PC-3 (cell line): ENCODE measurements around the gene CCL22. TPM values are rescaled to one million over a fixed set of nuclear protein-coding genes. Genes with fewer than 3 reads are reported as not detected.
"Not testable (repeated sequence)": the region's sequence is repeated elsewhere in the genome, so short reads cannot be mapped to it uniquely, and the experiment has no call there.

Experiments
- ATAC-seq: fragments of 200-7000 bp; cut with Tn5 transposase; 2 replicates; pipeline ENCODE4 v1.9.1; 2020; ENCODE audit warnings: mild to moderate bottlenecking, moderate library complexity
- BruUV-seq: library from RNA; stranded (reverse); fragments of 400-500 nt; replicated peaks from 2 replicates; lab custom pipeline; 2021; lab: Mats Ljungman, UMichigan
- CTCF ChIA-PET: fragments of 300-600 bp; sonication (Branson Sonifier 250); formaldehyde crosslinking; loops from one replicate; lab custom pipeline; 2022; ENCODE audit warnings: antibody characterized with exemption; lab: Charles Lee
- POLR2A ChIA-PET: fragments of 300-600 bp; sonication (Branson Sonifier 250); formaldehyde crosslinking; loops from one replicate; lab custom pipeline; 2022; ENCODE audit warnings: antibody characterized with exemption; ENCODE audit not compliant: unreplicated experiment; lab: Charles Lee
- DNase-seq: peaks from one replicate; pipeline ENCODE4 v3.0.0-alpha.2; 2015
- H2AFZ ChIP-seq: fragments of 300-600 bp; sonication (generic); 2 replicates; pipeline ENCODE4 v1.6.0; 2016; ENCODE audit warnings: antibody characterized with exemption, low read length
- H3F3A ChIP-seq: fragments of 300-600 bp; sonication (generic); one replicate; pipeline ENCODE4 v1.6.0; 2017; ENCODE audit warnings: antibody characterized with exemption, low read length, control low read depth, mild to moderate bottlenecking; ENCODE audit not compliant: unreplicated experiment
- H3K27ac ChIP-seq: fragments of 300-600 bp; sonication (generic); 2 replicates; pipeline ENCODE4 v1.5.1; 2016; ENCODE audit warnings: mild to moderate bottlenecking, low read length
- H3K27me3 ChIP-seq: fragments of 300-600 bp; sonication (generic); 2 replicates; pipeline ENCODE4 v1.6.1; 2016; ENCODE audit warnings: low read length, mixed read lengths
- H3K36me3 ChIP-seq: fragments of 300-600 bp; sonication (generic); 2 replicates; pipeline ENCODE4 v1.6.1; 2016; ENCODE audit warnings: low read depth, mixed run types, low read length, mixed read lengths
- H3K4me1 ChIP-seq: fragments of 300-600 bp; sonication (generic); 2 replicates; pipeline ENCODE4 v1.5.1; 2016; ENCODE audit warnings: low read length; ENCODE audit not compliant: insufficient read depth
- H3K4me2 ChIP-seq: fragments of 300-600 bp; sonication (generic); 2 replicates; pipeline ENCODE4 v1.6.0; 2016; ENCODE audit warnings: low read length
- H3K4me3 ChIP-seq: fragments of 300-600 bp; sonication (generic); 2 replicates; pipeline ENCODE4 v1.5.1; 2016; ENCODE audit warnings: mild to moderate bottlenecking, low read length, mixed read lengths
- H3K79me2 ChIP-seq: fragments of 300-600 bp; sonication (generic); 2 replicates; pipeline ENCODE4 v1.6.1; 2017; ENCODE audit warnings: low read length, mixed read lengths
- H3K9ac ChIP-seq: fragments of 300-600 bp; sonication (generic); 2 replicates; pipeline ENCODE4 v1.6.0; 2016; ENCODE audit warnings: mild to moderate bottlenecking, low read length
- H3K9me2 ChIP-seq: fragments of 300-600 bp; sonication (generic); replicated peaks from 2 replicates; pipeline ENCODE4 v1.6.1; 2016; ENCODE audit warnings: mixed run types, low read length, mixed read lengths
- H3K9me3 ChIP-seq: fragments of 300-600 bp; sonication (generic); 2 replicates; pipeline ENCODE4 v1.6.1; 2016; ENCODE audit warnings: low read length, mixed read lengths
- H4K20me1 ChIP-seq: fragments of 300-600 bp; sonication (generic); 2 replicates; pipeline ENCODE4 v1.6.1; 2016; ENCODE audit warnings: low read length, mixed read lengths
- CTCF ChIP-seq: fragments of 300-600 bp; sonication (generic); conservative IDR thresholded peaks from 2 replicates; pipeline ENCODE4 v1.5.1; 2017; ENCODE audit warnings: antibody characterized with exemption, low read depth, mild to moderate bottlenecking, low read length
- EZH2 ChIP-seq: fragments of 300-600 bp; sonication (generic); IDR thresholded peaks from one replicate; pipeline ENCODE4 v1.6.1; 2017; ENCODE audit warnings: antibody characterized with exemption, mild to moderate bottlenecking, low read length; ENCODE audit not compliant: unreplicated experiment
- EZH2phosphoT487 ChIP-seq: fragments of 300-600 bp; sonication (generic); IDR thresholded peaks from 2 replicates; pipeline ENCODE4 v1.6.1; 2018; ENCODE audit warnings: mild to moderate bottlenecking, antibody characterized with exemption, low read length, borderline replicate concordance
- intact Hi-C: fragments of 100-400 bp; cut with micrococcal nuclease; formaldehyde crosslinking; loops from 2 replicates; pipeline ENCODE4 v1.9.0; 2023
- total RNA-seq: library from RNA; depleted of rRNA; stranded (reverse); fragments of >200 nt; gene quantifications from 2 replicates; pipeline ENCODE4 v1.2.3, GENCODE V29; 2014

The CCL22 gene
- total RNA-seq, 1 experiment from 2014 or later: not detected

DNA sequence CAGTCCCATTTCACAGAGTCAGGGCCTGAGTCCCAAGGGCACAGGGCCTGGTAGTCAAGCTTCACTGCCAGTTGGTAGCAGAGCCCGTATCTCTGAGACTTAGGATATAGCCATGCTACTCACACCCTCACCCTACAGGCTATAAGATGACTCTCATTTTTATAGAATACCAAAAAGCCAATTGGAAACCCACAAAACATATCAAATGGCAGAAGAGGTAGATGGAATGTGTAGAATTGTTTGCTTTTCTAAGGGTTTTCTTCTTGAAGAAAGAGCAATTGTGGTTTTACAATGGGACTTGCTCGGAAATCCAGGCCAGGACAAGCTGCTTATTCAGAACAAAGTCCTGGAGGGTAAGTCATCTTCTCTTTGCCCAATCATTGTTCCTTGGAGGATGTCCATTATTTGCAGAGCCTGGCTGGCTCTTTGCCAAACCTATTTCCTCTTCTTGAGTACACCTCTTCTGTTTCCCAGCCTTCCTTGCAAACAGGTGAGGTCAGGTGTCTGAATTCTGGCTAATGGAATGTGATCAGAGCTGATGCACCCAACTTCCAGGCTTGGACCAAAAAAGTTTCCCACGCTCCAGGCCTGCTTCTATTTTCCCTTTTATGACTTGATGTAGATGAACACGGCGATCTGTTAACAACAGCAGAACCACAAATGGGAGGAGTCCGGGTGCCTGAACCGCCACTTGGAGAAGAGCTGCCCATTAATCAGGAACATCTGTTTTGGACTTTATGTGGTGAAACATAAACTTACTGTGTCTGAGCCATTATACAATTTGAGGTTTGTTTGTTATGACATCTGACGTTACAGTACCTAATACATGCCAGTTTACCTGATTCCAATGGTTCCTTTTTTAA lies 16.9 kb upstream of the CCL22 start:
- Histone ChIP-seq H3F3A (no peaks in the 10 kb centered on the region), H3K4me1 (peaks cover 33% of the 10 kb centered on the region), H3K4me3 (no peak overlapping the region), H3K79me2 (no peaks in the 10 kb centered on the region), H4K20me1 (no peaks in the 10 kb centered on the region), H3K9me3 (no peaks in the 10 kb centered on the region), H3K9ac (peak overlapping the region; percentile 55), H3K36me3 (no peaks in the 10 kb centered on the region), H3K9me2 (no peaks in the 10 kb centered on the region), H3K27ac (peak overlapping the region; percentile 94), H3K4me2 (peak overlapping the region; percentile 61), H3K27me3 (no peaks in the 10 kb centered on the region), H2AFZ (no peak overlapping the region)
- CTCF ChIA-PET: interaction anchor here (0.8 kb wide), 1 partner anchor 77 kb away, joined by 3 read pairs; no protein-coding TSS in a partner anchor
- peak; percentile 90 for ATAC-seq
- POLR2A ChIA-PET: interaction anchor here (0.6 kb wide), 1 partner anchor 9 kb away, joined by 3 read pairs; no protein-coding TSS in a partner anchor
- TF ChIP-seq CTCF: no peak; the same call in 1 of the 2 replicates
- peak; percentile 99 for DNase-seq
- no TSS peak for BruUV-seq
- intact Hi-C loops: loop anchor here (1.0 kb wide), 2 partner anchors 37 to 96 kb away; partner anchors contain the start of gene ARL2BP

GRCh38 chr16:57342606-57343005 lies 16.0 kb upstream of the CCL22 start:
- H2AFZ ChIP-seq, CTCF ChIA-PET, DNase-seq, H3K36me3 ChIP-seq, H3K9me2 ChIP-seq, POLR2A ChIA-PET, H3K79me2 ChIP-seq, intact Hi-C loops, ATAC-seq, H3K4me3 ChIP-seq, H3K9me3 ChIP-seq, H3K27me3 ChIP-seq, H4K20me1 ChIP-seq, BruUV-seq, H3F3A ChIP-seq: not testable (repeated sequence)
- H3K4me2 ChIP-seq: peak overlapping the region; percentile 61
- peaks cover 33% of the 10 kb centered on the region for H3K4me1 ChIP-seq
- H3K27ac ChIP-seq: peak overlapping the region; percentile 90
- peak overlapping the region; percentile 54 for H3K9ac ChIP-seq

DNA sequence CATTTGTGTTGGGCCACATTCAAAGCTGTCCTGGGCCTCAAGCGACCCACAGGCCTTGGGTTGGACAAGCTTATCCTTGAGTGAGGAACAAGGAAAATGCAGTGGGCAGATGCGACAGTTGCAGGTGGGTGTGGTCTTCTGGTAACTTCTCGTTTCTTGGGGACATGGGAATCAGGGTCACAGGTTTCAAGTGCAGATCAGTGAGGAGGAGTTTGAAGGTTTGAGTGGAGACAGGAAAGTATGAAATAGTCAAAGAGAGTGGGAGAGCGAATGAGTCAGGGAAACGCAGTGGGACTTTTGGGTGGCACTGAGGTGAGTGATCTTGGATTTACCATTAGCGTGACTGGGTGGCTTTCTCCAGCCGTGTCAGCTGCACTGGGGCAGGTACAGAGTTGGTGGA lies 15.4 kb upstream of the CCL22 start:
- Histone ChIP-seq H3K4me2 (no peak overlapping the region), H3K4me1 (peaks cover 33% of the 10 kb centered on the region), H3K79me2 (no peaks in the 10 kb centered on the region), H3K9ac (no peak overlapping the region), H4K20me1 (no peaks in the 10 kb centered on the region), H3K9me3 (no peaks in the 10 kb centered on the region), H2AFZ (no peak overlapping the region), H3F3A (no peaks in the 10 kb centered on the region), H3K27ac (no peak overlapping the region), H3K4me3 (no peak overlapping the region), H3K9me2 (no peaks in the 10 kb centered on the region), H3K27me3 (no peaks in the 10 kb centered on the region), H3K36me3 (no peaks in the 10 kb centered on the region)
- DNase-seq (no peak), ATAC-seq (no peak)
- no TSS peak for BruUV-seq
- TF ChIP-seq CTCF (no peak), EZH2phosphoT487 (no peak), EZH2 (no peak)
- ChIA-PET POLR2A (no interaction called here), CTCF (no interaction called here)
- intact Hi-C loops: no loop called here

- DNase-seq, BruUV-seq, H3K9me2 ChIP-seq, H2AFZ ChIP-seq, CTCF ChIA-PET, ATAC-seq, POLR2A ChIA-PET, H3K79me2 ChIP-seq, H3F3A ChIP-seq, H3K36me3 ChIP-seq, H3K27ac ChIP-seq, H4K20me1 ChIP-seq, H3K9me3 ChIP-seq, H3K4me2 ChIP-seq, intact Hi-C loops, H3K27me3 ChIP-seq, H3K9ac ChIP-seq, H3K4me3 ChIP-seq: not testable (repeated sequence)
- peaks cover 30% of the 10 kb centered on the region for H3K4me1 ChIP-seq
These were observed 14.5 kb upstream of the CCL22 start for GRCh38 chr16:57344094-57344493.
